Mammary epithelial cell (primary cell): ENCODE measurements around the gene WDR33.

Experiments used
- CTCF ChIP-seq, 2 donors: IDR thresholded peaks in 1 of 2; conservative IDR thresholded peaks in 1 of 2; 2 replicates each; pipeline ENCODE4 v1.5.1; 2011 to 2012; ENCODE audit warnings: inconsistent platforms in 2 of 2, low read length in 2 of 2, mild to moderate bottlenecking in 2 of 2, control low read depth in 1 of 2, low read depth in 1 of 2; ENCODE audit not compliant: insufficient read depth in 1 of 2; ENCODE audit errors: extremely low read depth in 1 of 2
- EZH2 ChIP-seq: IDR thresholded peaks from 2 replicates; pipeline ENCODE4 v1.6.1; 2012; ENCODE audit warnings: low read length, inconsistent platforms, borderline replicate concordance

- TF ChIP-seq CTCF (conservative IDR thresholded peaks at IDR 0.05 in 1 of 2, IDR thresholded peaks at IDR 0.05 in 1 of 2; ENCODE audit: extremely low read depth in 1 of 2, insufficient read depth in 1 of 2, low read depth in 1 of 2, low read length in 2 of 2) (no peak), EZH2 (no peak)
Measured at GRCh38 chr2:127762441-127762840, 48.5 kb downstream of the WDR33 start.
